SJSA1 (cell line): ENCODE data around the gene PSD2. TPM values are rescaled to one million over a fixed set of nuclear protein-coding genes. Genes with fewer than 3 reads are reported as not detected.
"Not testable (repeated sequence)": the region's sequence is repeated elsewhere in the genome, so short reads cannot be mapped to it uniquely, and the experiment has no call there.

Source experiments
- DNase-seq, 2 experiments: peaks; one replicate each; pipeline ENCODE4 v3.0.0-alpha.2; 2015 to 2020; ENCODE audit warnings: low spot score in 2 of 2, low read depth in 1 of 2
- H3K27ac ChIP-seq: fragments of 250-450 bp; sonication (Bioruptor Pico); 2 replicates; pipeline ENCODE4 v1.5.1; 2020; ENCODE audit warnings: mild to moderate bottlenecking, moderate library complexity
- H3K27me3 ChIP-seq: fragments of 250-450 bp; sonication (Bioruptor Pico); replicated peaks from 2 replicates; pipeline ENCODE4 v1.5.1; 2020; ENCODE audit warnings: mild to moderate bottlenecking, moderate library complexity
- H3K36me3 ChIP-seq: fragments of 250-450 bp; sonication (Bioruptor Pico); 2 replicates; pipeline ENCODE4 v1.5.1; 2020; ENCODE audit warnings: mild to moderate bottlenecking
- H3K4me1 ChIP-seq: fragments of 250-450 bp; sonication (Bioruptor Pico); replicated peaks from 2 replicates; pipeline ENCODE4 v1.6.1; 2021; ENCODE audit warnings: mild to moderate bottlenecking
- H3K4me3 ChIP-seq: fragments of 250-450 bp; sonication (Bioruptor Pico); 2 replicates; pipeline ENCODE4 v1.5.1; 2020; ENCODE audit warnings: mild to moderate bottlenecking
- H3K9me3 ChIP-seq: fragments of 250-450 bp; sonication (Bioruptor Pico); replicated peaks from 2 replicates; pipeline ENCODE4 v1.5.1; 2020; ENCODE audit warnings: mild to moderate bottlenecking
- total RNA-seq: library from RNA; depleted of rRNA; stranded (reverse); fragments of >200 nt; shearing (Covaris generic); gene quantifications from 2 replicates; pipeline ENCODE4 v1.2.3, GENCODE V29; 2014

The PSD2 gene
- total RNA-seq, 1 experiment from 2014 or later = 0.03 TPM

DNA sequence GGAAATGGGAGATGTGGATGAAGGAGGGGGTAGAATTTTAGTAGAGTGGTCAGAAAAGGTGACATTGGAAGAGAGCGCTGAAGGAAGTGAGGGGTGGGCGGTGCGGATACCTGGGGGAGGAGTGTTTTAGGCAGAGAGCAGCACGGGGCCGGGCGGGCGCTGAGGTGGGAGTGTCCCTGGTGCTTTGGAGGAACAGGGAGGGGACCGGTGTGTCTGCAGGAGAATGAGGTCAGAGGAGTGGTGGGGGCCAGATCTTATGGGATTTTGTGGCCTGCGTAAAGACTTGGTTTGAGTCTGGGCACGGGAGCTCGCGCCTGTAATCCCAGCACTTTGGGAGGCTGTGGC lies 5.8 kb upstream of the PSD2 start:
- Histone ChIP-seq H3K4me1 (0 out of 2 replicates have a peak, but pooled peaks cover 3% of the 10 kb centered on the region), H3K27me3 (peaks cover 29% of the 10 kb centered on the region), H3K36me3 (no peaks in the 10 kb centered on the region), H3K27ac (no peak overlapping the region), H3K4me3 (no peak overlapping the region), H3K9me3 (no peaks in the 10 kb centered on the region)
- no peak for DNase-seq

DNA sequence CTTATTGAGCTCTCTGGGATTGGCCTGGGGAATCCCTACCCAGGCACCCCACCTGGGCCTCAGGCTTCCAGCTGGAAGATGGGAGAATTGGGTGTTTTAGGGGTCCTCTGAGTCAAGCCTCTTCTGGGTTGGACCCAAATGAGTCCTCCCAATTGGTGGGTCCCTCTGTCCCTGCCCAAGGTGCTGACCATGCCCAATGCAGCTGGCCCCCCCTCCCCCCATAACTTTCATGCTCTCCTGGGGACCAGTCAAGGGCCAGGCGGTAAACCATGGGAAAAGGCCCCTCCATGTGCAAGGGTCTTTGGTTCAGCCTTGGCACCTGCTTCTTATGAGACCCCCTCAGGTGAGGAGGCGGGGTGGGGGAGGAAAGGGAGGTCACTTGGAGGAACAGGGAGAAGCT lies 3.4 kb upstream of the PSD2 start:
- no peak overlapping the region for H3K4me3 ChIP-seq
- no peaks in the 10 kb centered on the region for H3K9me3 ChIP-seq
- peaks cover 49% of the 10 kb centered on the region for H3K27me3 ChIP-seq
- no peaks in the 10 kb centered on the region for H3K36me3 ChIP-seq
- DNase-seq = no peak
- no peak overlapping the region for H3K27ac ChIP-seq
- peaks cover 10% of the 10 kb centered on the region; the same call in 1 of the 2 replicates for H3K4me1 ChIP-seq

DNA sequence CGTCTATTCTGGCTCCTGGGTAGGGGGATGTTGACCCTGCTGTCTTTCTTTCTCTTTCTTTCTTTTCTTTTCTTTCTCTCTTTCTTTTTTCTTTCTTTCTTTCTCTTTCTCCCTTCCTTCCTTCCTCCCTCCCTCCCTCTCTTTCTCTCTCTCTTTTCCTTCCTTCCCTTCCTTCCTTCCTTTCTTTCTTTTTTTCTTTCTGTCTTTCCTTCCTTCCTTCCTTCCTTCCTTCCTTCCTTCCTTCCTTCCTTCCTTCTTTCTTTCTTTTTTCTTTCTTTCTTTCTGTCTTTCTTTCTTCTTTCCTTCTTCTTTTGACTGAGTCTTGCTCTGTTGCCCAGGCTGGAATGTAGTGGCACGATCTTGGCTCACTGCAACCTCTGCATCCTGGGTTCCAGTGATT lies 3.0 kb upstream of the PSD2 start:
- not testable (repeated sequence) for H3K27ac ChIP-seq

DNA sequence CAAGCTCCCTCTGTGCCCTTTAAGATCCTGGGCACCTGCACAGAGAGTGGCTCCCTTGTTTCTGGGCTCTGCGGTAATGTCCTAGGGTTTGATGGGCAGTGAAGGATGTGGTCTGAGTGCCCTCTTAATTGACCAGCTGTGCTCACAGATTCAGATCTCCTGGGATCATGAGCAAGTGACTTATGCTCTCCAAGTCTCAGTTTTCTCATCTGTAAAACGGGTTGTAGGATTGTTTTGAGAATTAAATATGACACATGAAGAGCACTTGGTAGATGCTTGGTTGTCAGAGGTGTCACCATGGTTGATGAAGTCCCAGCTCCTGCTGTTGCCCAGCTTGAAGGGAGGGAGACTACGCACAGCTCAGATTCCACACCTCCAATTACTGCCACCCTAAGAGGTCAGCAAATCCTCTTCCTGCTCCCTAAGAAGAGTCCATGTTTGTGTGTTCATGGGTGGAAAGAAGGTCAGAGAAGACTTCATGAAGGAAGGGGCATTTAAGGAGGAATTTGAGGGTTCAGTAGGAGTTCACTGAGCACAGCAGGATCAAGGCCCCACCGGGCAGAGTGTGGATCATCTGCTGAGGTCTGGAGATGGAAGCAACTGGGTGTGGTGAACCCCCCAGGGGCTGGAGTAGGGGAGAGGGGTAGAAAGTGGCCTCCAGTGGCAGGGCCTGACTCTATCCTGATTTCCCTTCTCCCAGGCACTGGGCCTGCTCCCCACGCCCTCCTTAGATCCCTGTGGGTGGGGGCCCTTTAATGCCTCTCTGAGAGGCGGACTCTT lies 1.4 kb upstream of the PSD2 start:
- no peak for DNase-seq
- Histone ChIP-seq H3K4me3 (no peak overlapping the region), H3K27me3 (peaks cover 70% of the 10 kb centered on the region), H3K4me1 (peaks cover 7% of the 10 kb centered on the region; the same call in 1 of the 2 replicates), H3K27ac (no peak overlapping the region), H3K9me3 (no peaks in the 10 kb centered on the region), H3K36me3 (no peaks in the 10 kb centered on the region)

More for the DNA sequence above, 3.0 kb upstream of the PSD2 start:
- H3K9me3 ChIP-seq, DNase-seq, H3K4me3 ChIP-seq, H3K36me3 ChIP-seq, H3K4me1 ChIP-seq: not testable (repeated sequence)
- H3K27me3 ChIP-seq = peaks cover 54% of the 10 kb centered on the region

DNA sequence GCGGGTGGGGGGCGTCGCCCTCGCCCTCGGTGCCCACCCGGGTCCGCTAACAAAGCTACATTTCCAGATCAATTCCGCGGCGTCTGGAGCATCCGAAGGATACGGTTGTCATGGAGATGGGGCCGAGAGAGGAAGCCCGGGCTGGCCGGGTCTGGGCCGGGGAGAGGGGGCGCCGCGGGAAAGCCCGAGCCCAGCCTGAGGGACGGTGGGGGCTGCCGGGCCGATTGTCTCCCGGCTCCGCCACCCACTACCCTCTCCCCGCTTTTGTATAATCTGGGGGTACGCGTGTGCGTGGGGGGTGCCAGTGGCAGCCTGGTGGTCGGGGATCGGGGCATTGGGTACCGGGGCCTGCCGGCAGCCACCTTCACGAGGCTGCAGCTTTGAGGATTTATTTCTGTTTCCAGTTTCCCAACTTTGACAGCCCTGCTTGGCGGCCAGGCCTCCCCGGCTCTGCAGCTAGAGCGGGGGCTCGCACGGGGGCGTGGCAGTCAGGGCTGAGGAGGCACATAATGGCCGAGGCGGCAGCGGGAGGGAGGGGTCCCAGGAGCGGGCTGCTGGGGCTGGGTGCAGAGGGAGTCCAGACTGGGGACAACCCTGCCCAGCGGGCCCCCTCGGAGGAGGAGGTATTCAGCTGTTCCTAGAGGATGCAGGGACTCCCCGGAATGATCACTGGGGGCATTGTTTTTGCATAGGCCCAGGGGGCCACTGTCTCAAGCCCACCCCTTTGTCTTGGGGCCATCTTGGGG lies 626 bp downstream of the PSD2 start:
- Histone ChIP-seq H3K4me1 (peaks cover 7% of the 10 kb centered on the region; the same call in 1 of the 2 replicates), H3K4me3 (no peak overlapping the region), H3K36me3 (no peaks in the 10 kb centered on the region), H3K27me3 (peaks cover 87% of the 10 kb centered on the region), H3K9me3 (no peaks in the 10 kb centered on the region), H3K27ac (no peak overlapping the region)
- DNase-seq = no peak

DNA sequence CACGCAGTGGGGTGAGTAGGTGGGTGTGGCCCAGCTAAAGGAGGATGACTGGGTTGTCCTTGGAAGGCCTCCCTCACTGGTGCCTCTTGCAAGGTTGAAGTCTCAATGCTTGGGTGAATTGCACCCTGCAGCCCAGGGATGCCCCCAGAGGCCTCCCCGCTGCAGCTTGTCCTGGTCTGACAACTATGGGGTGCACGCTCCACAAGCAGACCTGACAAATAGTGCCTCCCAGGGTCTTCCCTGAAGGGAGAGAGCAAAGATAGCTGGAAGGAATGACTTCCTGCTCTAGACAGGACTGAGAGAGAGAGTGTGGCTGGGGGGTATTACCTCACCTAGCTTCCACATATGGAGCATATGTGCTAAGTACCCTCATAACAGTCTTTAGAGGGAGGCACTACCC lies 1.7 kb downstream of the PSD2 start:
- H3K4me1 ChIP-seq = peaks cover 7% of the 10 kb centered on the region; the same call in 1 of the 2 replicates
- DNase-seq = no peak
- no peak overlapping the region for H3K4me3 ChIP-seq
- no peaks in the 10 kb centered on the region for H3K9me3 ChIP-seq
- H3K27me3 ChIP-seq = peaks cover 92% of the 10 kb centered on the region
- no peak overlapping the region for H3K27ac ChIP-seq
- no peaks in the 10 kb centered on the region for H3K36me3 ChIP-seq

DNA sequence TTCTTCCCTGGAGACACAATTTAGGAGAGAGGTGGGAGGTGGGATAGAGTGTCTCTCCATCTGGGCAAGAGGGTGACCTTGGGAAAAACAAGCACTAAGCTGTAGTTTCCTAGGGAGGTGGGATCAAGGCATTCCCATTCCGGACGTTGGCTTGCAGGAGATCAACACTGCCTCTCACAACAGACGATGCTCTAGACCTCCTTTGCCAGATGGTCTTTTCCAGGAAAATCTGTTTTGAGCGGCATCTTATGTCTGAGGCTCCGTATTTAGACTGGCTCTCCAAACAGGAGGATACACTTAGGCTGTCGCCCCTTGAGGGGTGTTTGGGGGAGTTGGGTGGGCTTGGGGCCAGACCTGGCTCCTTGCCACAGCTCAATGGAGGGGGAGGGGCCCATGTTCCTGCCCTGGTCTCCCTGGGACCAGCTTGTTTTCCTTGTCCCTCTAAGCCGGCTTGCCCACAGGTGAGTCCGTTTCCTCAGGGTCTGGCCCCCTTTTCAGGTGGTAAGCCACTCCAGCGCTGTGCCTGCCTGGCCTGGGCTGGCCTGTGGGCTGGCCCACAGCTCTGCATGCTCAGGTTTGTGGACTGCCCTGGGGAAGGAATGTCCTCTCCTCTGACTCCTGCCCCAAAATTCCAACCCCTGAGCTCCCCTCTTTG lies 2.4 kb downstream of the PSD2 start:
- DNase-seq = no peak
- Histone ChIP-seq H3K27me3 (peaks cover 86% of the 10 kb centered on the region), H3K27ac (no peak overlapping the region), H3K4me1 (peaks cover 7% of the 10 kb centered on the region; the same call in 1 of the 2 replicates), H3K4me3 (no peak overlapping the region), H3K36me3 (no peaks in the 10 kb centered on the region), H3K9me3 (no peaks in the 10 kb centered on the region)

DNA sequence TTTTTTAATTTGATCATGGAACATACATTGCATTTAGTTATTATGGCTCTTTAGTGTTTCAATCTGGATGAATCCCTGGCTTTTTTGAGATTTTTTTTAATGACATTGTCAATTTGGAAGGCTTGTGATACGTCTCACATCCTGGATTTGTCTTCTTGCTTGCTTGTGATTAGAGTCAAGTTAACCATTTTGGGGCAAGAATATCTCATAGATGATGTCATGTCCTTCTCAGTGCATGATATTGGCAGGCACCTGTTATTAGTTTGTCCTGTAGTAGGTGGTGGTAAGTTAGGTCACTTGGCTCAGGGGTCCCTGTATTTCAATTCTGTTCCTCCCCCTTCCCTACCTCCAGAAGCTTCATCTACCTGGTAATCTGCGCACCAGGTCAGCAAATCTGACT lies 3.3 kb downstream of the PSD2 start:
- no peak for DNase-seq
- Histone ChIP-seq H3K27me3 (peaks cover 81% of the 10 kb centered on the region), H3K4me1 (peaks cover 7% of the 10 kb centered on the region; the same call in 1 of the 2 replicates), H3K9me3 (no peaks in the 10 kb centered on the region), H3K27ac (no peak overlapping the region), H3K36me3 (no peaks in the 10 kb centered on the region), H3K4me3 (no peak overlapping the region)

DNA sequence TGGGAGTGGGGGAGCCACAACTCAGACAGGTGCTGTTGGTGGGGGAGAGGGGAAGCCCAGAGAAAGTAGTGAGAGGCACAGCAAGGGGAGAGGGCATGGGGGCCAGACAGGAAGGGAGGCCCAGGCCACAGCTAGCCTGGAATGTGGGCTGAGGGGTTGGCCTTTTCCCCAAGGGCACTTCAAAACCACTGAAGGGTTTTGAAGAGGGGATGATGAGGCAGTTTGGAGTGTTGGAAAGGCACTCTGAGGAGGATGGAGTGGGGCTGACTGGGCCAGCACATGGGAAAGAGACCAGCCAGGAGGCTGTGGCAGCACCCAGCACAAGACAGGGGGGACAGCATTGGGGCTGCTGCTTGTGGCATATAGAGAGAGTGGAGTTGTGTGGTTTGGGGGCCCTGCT lies 3.8 kb downstream of the PSD2 start:
- peaks cover 79% of the 10 kb centered on the region for H3K27me3 ChIP-seq
- H3K27ac ChIP-seq = no peak overlapping the region
- H3K4me3 ChIP-seq = no peak overlapping the region
- no peaks in the 10 kb centered on the region for H3K36me3 ChIP-seq
- H3K4me1 ChIP-seq = peaks cover 7% of the 10 kb centered on the region; the same call in 1 of the 2 replicates
- no peak for DNase-seq
- H3K9me3 ChIP-seq = no peaks in the 10 kb centered on the region

DNA sequence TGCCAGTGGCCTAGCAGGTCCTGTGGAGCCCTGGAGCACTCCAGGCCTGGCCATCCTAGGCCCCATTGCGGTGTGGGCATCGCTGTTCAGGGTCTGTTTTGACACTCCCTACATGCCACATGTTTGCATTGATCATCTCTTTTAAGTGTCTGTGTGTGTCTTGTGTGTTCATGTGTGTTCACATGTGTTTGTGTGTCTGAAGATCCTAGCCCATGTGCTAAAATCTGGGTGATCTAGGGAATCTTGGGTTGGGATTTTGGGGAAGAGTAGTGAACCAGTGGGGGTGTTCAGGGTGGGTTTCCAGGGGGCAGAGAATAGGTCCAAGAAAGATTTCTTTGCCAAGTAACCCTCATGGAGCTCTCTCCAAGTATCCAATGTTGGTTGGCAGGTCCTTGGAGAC lies 8.4 kb downstream of the PSD2 start:
- no peaks in the 10 kb centered on the region for H3K4me1 ChIP-seq
- no peak overlapping the region for H3K27ac ChIP-seq
- H3K27me3 ChIP-seq = peaks cover 33% of the 10 kb centered on the region
- DNase-seq = no peak
- no peaks in the 10 kb centered on the region for H3K9me3 ChIP-seq
- H3K36me3 ChIP-seq = no peaks in the 10 kb centered on the region
- no peak overlapping the region for H3K4me3 ChIP-seq

DNA sequence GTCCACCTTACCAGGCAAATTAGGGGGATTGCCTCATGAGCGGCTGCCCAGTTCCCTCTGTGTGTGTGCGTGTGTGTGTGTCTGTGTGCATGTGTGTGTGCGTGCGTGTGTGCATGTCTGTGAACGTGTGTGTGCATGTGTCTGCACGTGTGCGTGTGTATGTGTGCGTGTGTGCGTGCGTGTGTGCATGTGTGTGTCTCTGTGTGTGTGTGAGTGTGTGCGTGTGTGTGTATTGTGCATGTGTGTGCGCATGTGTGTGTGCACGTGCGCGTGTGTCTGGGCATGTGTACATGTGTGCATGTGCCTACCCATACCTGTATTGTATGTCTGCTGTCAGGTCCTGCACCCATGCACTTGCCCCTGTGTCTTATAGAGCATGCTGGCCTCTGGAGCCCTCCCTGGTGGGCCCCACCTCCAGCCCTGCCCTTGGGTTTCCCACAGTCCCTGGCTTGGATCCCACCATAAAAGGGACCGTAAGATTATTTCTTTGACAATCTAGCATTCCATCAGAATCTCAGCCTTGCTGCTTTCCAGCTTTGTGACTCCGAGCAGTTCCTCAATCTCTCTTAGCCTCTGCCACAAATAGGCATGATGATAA lies 9.3 kb downstream of the PSD2 start:
- H3K27me3 ChIP-seq = peaks cover 25% of the 10 kb centered on the region

DNA sequence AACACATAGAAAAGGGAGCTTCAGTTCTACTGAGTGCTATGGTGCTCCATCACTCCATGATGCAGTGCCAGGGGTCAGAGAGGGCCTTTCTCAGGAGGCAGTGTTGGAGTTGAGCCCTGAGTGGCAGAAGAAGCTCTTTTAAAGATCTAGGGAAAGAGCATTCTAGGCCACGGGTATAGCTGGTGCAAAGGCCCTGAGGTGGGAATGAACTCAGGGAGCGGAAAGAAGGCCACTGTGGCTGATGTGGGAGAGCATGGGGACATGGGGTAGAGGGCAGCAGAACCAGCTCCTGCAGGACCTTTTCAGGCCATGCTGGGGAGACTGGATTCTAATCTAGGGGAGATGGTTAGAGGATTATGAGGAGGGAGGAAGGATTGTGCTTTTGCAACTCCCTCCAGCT lies 9.9 kb downstream of the PSD2 start:
- Histone ChIP-seq H3K4me3 (no peak overlapping the region), H3K36me3 (no peaks in the 10 kb centered on the region), H3K4me1 (no peaks in the 10 kb centered on the region), H3K27me3 (peaks cover 19% of the 10 kb centered on the region), H3K9me3 (no peaks in the 10 kb centered on the region), H3K27ac (no peak overlapping the region)
- no peak for DNase-seq

More for the DNA sequence above, 9.3 kb downstream of the PSD2 start:
- H3K4me3 ChIP-seq = no peak overlapping the region
- H3K9me3 ChIP-seq = no peaks in the 10 kb centered on the region
- H3K36me3 ChIP-seq = no peaks in the 10 kb centered on the region
- DNase-seq = no peak
- no peak overlapping the region for H3K27ac ChIP-seq
- H3K4me1 ChIP-seq = no peaks in the 10 kb centered on the region

DNA sequence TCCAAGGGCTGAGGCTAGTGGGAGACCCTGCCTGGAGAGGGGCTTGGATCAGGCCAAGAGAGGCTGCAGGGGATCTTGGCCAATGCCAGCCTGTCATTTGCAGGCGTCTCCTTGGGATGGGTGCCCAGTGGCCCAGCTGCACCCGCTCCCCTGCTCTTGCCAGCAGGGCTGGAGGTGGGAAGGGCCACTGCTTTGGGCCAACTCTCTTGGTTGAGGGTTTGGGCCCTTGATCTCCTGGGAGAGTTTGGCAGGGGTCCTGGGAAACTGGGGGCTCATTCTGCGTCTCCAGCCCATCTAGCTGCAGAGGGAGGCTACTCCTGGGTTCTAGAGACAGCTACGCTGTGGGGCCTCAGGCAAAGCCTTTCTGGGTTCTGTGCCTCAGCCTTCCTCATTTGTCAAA lies 10.5 kb downstream of the PSD2 start:
- H3K27me3 ChIP-seq = peaks cover 14% of the 10 kb centered on the region
- H3K4me3 ChIP-seq = no peak overlapping the region
- H3K27ac ChIP-seq = no peak overlapping the region
- H3K4me1 ChIP-seq = no peaks in the 10 kb centered on the region
- H3K36me3 ChIP-seq = no peaks in the 10 kb centered on the region
- H3K9me3 ChIP-seq = no peaks in the 10 kb centered on the region
- no peak for DNase-seq
